ENCODE measurements around the gene DRC1.

Gene DRC1

GRCh38 chr2:26478366-26478765 is 76.6 kb downstream of the DRC1 start:
- no peak for DNase-seq

DNA sequence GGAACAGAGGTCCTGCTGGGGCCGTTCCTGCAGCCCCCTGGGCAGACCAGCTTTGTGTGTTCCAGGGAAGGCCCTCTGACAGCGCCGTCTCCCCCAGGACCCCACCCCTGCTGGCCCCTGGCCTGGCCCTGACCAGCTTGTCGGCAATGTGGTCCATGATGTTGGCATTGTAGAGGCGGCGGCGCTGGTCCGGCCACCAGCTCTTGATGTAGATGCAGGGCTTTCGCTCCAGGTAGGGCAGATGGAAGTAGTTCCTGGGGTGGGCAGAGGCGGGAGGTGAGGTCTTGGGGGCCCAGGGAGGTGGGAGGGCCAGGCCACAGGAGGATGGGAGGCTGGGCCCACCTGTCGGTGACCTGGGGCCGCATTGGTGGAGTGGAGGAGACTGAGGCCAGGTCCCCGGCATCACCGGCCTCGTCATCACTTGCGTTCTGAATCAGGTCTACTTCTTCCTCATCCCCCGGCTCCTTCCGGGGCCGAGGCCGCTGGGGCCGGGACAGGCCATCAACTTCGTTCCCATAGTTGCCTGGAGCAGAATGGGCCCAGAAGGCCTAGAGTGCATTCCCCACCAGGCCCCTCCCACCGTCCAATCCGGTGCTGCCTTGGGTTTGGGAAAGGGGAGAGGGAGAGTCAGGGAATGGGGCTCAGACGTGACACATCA is 77.5 kb downstream of the DRC1 start:
- DNase-seq = no peak

DNA sequence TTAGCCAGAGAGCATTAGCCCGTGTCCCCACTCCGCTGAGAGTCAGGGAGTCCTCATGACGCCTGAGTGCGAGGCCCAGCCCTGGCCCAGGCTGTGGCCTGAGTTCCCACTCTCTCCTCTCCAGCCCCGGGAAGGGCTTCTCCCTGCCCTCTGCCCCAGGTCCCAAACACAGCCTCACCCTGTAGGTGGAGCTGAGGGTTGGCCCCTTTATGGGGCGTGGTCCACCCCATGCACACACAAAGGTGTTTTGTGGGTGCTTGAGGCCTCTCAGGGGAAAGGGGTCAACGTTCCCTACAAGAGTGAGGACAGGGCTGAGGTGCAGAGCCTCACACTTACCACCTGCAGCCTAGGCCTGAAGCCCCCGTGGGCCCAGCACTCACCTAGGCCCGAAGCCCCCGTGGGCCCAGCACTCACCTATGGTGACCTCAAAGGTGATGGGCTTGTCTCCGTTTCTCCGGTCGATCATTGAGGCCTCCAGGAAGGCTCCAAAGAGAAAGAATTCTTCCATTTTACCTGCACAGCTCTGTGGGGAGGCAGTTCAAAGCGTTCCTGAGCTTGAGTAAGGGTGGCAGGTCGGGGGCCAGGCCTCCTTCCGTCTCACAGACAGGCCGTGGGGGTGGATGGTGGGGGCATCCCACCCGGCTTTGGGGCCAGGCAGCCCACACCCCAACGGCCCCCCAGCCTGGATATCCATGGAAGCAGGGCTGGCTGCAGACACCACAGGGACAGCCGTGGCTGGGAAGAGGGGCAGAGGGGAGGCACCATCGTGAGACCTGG is 78.3 kb downstream of the DRC1 start:
- no peak for DNase-seq

- DNase-seq = no peak
Measured at GRCh38 chr2:26480566-26481423, 79.1 kb downstream of the DRC1 start.

DNA sequence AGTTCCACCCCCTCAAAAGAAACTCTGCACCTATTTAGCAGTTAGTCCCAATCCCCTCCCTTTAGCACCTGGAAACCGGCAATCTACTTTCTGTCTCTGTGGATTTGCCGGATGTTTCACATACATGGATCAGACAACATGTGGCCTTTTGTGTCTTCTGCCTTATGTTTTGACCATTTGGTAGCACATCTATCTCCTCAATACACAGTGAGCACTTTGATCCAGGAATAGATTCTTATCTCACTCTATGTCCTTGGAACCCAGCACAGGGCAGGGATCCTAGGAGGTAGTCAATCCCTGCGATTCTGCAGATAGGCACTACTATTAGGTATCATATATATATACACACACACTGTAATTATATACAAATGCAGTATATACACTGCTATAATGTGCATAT is 80.0 kb downstream of the DRC1 start:
- DNase-seq = no peak

DNA sequence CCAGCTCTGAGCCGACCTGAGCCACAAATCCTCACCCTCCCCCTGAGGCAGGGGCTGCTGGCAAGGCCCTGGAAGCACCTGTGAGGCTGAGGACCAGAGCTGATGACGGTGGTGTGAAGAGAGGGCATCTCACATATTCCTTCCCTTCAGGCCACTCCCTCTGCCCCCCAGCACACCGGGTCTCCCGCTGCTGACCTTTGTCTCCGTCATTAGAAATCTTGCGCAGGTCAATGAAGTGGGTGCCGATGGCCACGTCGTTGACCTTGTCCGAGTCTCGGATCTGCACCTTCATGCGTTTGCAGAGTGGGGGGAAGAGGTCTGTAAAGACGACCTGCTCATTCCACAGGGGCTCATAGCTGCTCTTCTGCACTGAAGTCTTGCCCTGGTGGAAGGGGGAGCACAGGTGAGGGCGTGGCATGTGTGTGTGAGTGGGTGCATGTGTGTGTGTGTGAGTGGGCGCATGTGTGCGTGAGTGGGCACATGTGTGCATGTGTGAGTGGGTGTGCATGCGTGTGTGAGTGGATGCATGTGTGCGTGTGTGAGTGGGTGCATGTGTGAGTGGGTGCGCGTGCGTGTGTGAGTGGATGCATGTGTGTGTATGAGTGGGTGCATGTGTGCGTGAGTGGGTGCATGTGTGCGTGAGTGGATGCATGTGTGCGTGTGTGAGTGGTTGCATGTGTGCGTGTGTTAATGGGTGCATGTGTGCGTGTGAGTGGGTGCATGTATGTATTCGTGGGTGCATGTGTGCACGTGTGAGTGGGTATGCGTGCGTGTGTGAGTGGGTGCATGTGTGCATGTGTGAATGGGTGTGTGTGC is 80.7 kb downstream of the DRC1 start:
- no peak for DNase-seq

DNA sequence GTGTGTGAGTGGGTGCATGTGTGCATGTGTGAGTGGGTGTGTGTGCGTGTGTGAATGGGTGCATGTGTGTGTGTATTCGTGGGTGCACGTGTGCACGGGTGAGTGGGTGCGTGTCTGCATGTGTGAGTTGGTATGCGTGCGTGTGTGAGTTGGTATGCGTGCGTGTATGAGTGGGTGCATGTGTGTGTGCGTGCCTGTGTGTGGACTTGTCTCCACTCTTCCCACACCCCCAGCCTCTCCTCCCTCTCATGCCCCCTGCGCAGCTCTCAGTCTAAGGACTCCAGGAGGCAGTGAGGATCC is 81.3 kb downstream of the DRC1 start:
- no peak for DNase-seq

GRCh38 chr2:26483516-26483915 is 81.8 kb downstream of the DRC1 start:
- DNase-seq = no peak

DNA sequence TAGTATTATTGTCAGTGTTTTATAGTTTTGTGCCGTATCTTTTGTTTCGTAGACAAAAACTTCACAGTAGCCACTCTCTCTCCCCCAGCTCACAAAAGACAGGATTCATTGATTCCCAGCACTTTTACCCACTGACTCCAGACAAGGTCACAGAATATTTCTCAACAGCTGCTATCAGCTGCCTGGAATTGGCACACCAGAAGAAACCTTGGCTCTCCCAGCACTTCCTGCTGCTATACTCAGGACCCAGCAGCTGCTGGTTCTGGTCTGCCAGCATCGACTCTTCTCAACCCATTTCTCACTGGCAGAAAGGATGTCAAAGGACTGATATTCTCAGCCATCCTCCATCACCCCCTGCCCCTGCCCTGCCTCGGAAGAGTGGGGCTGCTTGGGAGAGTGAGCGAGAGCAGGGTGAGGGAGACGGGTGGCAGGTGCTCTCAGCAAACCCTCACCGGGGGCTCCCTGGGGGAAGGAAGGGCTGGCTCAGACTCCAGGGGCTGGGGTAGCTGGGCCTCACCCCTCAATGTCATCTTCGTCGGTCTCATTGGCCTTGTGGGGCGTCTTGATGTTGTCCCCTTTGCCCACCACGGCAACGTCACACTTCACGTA is 82.3 kb downstream of the DRC1 start:
- no peak for DNase-seq

DNA sequence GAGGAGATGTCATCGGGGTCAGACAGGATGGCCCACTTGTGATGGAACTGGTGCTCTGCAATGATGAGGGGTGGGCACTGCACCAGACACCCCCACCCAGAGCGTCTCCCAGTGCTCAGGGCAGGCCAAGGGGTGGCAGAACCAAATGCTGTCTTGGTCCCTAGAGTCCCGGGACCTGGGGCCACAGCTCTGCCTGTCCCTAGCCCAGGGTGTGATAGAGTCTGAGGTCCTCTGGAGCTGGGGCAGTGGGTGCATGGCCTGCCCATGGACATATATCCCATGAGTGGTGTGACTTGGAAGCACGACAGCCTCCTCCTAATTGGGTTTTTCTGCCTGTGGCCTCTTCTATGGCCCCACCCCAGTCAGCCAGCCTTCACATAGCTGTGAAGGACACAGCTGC is 82.9 kb downstream of the DRC1 start:
- no peak for DNase-seq

GRCh38 chr2:26485099-26485498 is 83.4 kb downstream of the DRC1 start:
- DNase-seq = no peak

DNA sequence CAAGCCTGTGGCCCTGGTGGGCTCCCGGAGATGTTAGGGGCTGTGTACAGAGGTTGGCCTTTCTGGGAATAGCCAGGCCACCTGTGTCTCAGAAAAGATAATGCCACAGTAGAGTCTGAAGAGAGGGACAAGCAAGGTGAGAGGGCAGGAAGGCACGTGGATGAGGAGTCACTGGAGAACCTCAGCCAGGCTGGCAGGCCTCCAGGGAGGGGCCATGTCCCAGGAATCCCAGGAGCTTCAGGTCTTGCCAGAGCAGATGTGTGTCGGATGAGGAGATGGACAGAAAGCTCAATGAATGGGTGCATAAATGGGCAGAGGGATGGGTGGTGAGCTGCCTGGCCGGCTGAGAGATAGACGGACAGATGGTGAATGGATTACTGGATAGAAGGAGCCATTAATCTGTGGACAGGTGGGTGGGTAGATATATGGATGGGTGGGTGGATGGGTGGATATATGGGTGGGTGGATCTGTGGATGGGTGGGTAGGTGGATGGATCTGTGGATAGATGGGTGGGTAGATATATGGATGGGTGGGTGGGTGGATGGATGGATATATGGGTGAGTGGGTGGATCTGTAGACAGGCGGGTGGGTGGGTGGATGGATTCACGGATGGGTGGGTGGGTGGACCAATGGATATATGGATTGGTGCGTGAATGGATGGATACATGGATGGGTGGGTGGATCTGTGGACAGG is 84.2 kb downstream of the DRC1 start:
- no peak for DNase-seq

GRCh38 chr2:26486789-26487188 is 85.1 kb downstream of the DRC1 start:
- no peak for DNase-seq

GRCh38 chr2:26487192-26487591 is 85.5 kb downstream of the DRC1 start:
- no peak for DNase-seq

DNA sequence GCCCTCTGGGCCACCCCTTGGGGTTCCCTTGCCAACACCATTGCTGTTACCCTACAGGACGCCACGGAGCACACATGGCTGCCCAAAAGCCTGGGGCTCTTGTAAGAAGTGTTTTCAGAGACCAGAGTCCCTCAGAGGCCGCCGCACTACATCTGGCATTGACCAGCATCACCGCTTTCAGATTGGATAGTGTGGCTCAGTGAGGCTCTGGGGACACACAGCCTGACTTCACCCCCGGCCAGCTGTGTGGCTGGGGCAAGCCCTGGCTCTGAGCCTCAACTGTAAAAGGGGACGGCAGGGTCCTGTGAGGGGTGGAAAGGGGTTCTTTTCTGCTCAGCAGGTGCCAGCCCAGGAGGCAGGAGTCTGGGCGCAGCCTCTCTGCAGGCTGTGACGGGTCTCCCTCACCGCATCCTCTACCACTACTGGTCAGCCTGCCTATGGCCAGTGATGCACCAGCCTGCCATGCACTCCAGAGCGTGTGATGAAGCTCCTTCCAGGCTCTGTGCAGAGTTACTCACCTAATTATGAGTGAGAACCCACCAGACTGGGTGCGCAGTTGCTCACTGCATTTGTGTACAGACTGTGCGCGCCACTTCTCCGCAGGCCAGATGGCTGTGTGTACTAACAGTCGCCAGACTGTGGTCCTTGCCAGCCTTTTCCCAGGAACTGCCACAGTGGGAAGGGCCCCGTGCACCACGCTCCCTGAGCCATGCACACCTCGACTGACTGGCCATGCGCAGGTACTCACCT is 86.9 kb downstream of the DRC1 start:
- no peak for DNase-seq

DNA sequence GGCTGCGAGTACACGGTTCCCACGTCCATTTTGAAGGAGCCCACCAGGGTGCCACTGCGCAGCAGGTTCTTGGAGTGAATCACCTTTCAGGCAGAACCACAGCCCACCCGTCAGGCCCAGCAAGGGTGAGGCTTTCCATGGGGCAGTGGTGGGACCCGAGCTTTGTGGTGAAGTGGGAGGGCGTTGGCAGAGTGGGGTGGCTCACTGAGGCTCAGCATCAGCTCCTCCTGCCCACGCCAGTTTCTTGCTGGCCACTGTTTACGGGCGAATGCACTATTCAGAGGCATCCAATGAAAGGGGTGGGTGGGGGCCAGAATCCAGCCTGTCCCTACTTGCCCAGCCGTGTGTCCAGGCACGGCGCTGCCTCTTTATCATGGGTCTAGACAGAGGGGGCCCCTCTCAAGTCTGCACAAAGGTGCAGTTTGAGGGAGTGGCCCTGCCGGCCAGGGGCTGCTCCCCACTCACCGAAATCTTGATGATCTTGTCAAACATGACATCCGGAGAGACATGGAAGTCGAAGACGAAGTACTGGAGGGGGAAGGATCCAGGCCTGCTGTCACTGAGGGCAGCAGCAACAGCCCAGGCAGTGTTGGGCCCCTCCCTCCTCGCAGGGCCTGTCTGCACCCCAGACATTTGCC is 87.6 kb downstream of the DRC1 start:
- DNase-seq = no peak

- no peak for DNase-seq
Measured at GRCh38 chr2:26491563-26492167, 89.9 kb downstream of the DRC1 start.

DNA sequence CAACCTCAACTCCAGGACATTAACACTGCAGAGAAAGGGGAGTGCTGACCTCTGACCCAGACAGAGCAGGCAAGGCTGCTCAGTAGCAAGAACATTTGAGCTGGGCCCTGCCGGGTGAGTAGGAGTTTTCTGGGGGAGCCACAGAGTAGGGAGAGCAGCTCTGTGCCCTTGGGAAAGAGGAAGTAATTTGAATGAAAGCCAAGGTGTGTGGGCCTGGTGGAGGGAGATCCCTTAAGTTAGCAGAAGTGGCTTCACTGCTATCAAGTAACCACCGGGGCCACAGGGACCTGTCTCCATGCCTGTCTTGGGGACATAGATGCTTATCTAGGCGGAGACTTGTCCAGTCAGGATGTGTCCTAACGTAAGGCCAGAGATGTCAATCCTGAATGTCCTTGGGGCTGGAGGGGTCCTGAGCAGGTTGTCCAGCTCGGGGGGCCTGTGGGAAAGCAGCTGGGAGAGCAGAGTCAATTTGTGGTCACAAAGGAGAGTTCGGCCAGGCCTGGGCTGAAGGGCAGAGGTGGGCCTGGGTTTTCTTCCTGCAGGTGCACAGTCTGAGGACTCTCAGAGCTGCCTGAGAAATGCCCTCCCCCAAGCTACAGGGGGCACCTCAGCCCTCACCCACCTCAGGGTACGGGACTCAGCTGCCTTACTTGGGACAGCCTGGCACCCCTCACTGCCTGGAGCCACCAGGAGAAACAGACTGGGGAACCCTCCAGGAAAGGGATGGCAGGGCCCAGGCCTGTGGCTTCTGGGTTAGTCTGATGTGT is 91.2 kb downstream of the DRC1 start:
- DNase-seq = no peak

DNA sequence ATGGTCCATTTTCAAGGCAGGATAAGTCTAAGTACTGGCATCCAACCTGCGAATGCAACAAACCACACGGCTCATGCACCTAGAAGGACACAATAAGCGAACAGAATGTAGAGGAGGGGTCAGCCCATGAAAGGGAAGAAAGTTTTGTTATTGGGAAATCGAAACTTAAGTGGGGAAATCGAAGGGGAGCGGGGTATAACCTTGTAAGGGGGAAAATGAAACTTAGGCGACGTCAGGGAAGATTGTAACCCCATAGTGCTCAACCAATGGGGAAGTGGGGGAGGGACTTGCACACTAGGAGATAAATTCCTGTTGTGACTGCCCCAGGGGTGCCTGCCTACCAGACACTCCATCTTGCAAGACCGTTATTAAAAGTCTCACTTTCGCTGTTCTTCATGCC is 91.8 kb downstream of the DRC1 start:
- no peak for DNase-seq

Measured in fibroblast of skin of scalp (primary cell).